Upper lobe of left lung (tissue), 4 donors: Measurements from ENCODE around the gene MATK.

Source experiments
- CTCF ChIP-seq, 6 experiments: fragments of 450-650 bp in 4 of 6; fragments of 200-600 bp in 2 of 6; sonication (generic) in 2 of 6; IDR thresholded peaks; one replicate each; pipeline ENCODE4 v1.5.1; 2016 to 2019; ENCODE audit warnings: antibody characterized with exemption in 6 of 6
- POLR2A ChIP-seq, 4 donors: fragments of 450-650 bp; IDR thresholded peaks; one replicate each; pipeline ENCODE4 v1.5.1; 2016 to 2017; ENCODE audit warnings: antibody characterized with exemption in 4 of 4, mild to moderate bottlenecking in 2 of 4
- POLR2AphosphoS5 ChIP-seq, 2 donors: sonication (generic); formaldehyde crosslinking; IDR thresholded peaks; one replicate each; pipeline ENCODE4 v1.5.1; 2017; ENCODE audit warnings: antibody characterized with exemption in 2 of 2

- no peak for TF ChIP-seq CTCF (IDR thresholded peaks at IDR 0.05)
- TF ChIP-seq POLR2AphosphoS5 (IDR thresholded peaks at IDR 0.05): no peak
- no peak for TF ChIP-seq POLR2A (IDR thresholded peaks at IDR 0.05)
Measured at GRCh38 chr19:3814648-3815047, 28.5 kb upstream of the MATK start.
